ENCODE results near the gene MRPS15.

- TF ChIP-seq CTCF (conservative IDR thresholded peaks at IDR 0.05) (no peak), ZFX (IDR thresholded peaks at IDR 0.05) (no peak)
Observed at GRCh38 chr1:36467700-36468455, 3.7 kb upstream of the MRPS15 start.
